Activated CD4-positive, CD25-positive, alpha-beta regulatory T cell treated with anti-CD3 and anti-CD28 coated beads, Interleukin-2, amount 50 U/mL, for 16 hours (primary cell): Measurements from ENCODE around the gene DCTN3.
A peak's percentile ranks its signal among the peaks of the same experiment; 100 is the strongest.

Experiments used
- DNase-seq: peaks from one replicate; pipeline ENCODE4 v3.0.0-alpha.2; 2020; ENCODE audit warnings: low read depth, low spot score

DCTN3 gene

DNA sequence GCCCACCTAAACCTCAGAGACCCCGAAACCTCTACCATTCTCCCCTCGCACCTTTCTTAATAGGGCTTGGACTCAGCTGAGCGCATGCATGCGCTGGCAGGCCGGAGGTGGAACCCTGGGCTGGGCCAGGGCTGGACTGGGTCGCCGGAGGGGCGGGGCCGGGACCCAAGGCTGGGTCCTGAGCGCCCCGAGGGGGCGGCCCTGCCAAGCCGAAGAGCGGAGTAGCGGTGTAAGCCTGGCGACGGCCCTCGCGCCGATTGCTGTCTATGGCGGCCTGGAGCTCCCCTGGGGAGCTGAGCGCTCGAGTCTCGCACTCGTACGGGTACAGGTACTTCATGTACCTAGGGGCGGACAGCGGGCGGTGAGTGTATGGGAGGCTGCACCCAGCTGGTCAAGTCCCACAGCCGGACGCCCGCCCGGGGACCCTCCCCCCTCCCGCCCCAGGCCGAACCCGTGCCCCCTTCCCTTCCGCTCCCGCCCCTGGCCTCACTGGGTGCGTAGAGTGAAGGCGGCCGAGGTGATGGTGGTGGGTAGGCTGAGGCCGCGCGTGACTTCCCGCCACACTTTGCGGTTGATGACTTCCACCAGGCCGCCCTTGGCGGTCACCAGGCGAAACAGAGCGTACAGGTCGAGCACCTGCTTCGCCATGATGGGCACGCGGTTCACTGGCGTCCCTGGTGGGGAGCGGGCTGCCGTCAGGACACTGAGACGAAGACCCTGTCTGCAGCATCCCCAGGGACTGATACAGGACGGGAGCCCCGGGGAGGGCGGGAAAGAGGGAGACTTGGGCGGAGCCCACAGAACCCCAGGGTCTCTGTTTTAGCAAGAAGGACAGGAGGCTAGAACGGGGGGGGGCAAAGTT is 3.3 kb upstream of the DCTN3 start:
- DNase-seq = no peak

GRCh38 chr9:34615132-34615531 is 5.2 kb downstream of the DCTN3 start:
- DNase-seq = no peak

- DNase-seq = peak; percentile 57
Measured at GRCh38 chr9:34612788-34613390, 7.4 kb downstream of the DCTN3 start.

DNA sequence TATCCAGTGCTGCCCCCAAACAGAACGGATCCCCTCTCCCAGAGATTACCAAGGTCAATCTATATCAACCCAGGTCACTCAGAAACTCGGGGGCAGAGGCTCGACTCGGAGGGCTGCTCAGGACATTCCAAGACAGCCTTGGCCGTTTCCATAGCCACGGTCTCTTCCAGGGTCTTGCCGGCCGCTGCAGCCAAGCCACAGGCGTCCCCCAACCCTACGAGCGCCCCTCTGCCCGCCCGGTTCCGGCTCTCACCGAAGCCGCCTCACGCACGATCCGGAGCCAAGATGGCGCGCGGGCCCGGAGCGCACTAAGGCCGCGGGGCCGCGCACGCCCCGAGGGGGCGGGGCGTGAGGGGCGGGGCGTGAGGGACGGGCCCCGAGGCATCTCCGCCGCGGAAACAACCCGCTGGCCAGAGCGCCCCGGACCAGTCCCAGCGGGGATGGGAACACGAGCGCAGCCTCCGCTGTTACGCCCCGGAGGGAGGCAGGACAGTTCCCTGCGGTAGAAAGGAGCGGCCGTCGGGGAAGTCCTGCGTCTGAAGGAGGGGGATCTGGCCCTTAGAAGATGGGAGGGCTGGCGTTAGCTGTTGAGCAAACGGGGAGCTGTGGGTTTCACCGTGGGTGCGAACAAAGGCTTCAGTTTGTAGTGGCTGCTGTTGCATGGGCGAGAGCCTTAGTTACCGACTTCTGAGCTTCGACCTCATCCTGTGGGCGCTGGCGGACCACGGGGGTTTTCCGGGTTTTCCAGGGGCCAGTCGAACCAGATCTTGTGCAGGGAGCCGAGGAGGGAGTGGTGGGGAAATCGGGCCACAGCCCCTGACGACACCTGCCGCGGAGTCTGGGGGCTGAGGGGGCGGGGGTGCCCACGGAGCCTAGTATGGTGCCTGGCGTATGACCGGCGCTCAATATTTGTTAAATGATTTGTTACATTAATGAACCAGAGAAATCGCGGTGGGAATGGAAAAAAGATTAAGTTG is 8.2 kb downstream of the DCTN3 start, which contains the start of gene RPP25L:
RPP25L (minus strand) TSS at position 287 of the 977 bp plus-strand sequence. CDS start 801 bp downstream, outside the sequence.
- peak; percentile 72 for DNase-seq

DNA sequence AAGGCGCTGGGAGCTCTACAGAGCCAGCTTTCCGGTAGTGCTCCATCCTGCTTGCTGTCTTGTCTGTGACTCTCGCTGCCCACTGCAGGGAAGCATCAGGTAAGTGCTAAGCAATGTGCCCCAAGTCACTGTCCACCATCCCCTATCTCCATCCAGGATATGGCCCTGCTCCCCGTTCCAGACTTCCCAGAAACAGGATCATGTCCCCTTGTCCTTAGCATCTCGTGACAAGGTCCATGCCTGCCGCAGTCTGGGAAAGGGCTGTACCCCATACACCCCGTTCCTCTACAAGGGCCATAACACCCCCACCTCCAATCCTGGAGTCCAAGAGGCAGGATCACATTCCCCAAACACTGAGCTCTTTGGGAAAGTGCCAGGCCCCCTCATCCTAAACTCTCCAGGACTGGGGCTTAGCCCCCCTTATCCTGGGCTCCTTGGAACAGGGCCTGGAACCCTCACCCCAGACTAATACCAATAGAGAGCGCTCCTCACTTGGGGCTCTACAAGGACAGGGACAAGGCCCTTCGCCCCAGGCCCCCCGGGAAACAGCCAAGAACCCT is 9.0 kb downstream of the DCTN3 start:
- DNase-seq = no peak

GRCh38 chr9:34610434-34611206 is 9.7 kb downstream of the DCTN3 start:
- no peak for DNase-seq

DNA sequence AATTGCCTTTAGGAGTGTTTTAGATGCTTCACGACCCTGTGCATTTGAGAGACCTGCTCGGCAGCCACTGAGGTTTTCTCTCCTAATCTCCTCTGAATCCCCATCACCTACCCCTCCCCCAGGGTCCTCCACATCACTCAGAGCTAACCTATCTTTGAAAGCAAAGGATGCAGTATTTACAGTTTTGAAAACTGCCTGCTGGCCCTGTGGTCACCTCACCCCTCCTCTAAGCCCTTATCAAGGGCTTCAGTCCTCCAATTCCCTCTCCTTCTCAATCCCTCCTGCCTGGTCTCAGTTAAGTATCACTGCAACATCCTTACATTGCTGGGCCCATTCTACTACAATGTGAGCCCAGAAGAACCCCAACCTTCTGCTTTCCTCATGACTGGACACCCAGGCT is 13.0 kb downstream of the DCTN3 start:
- DNase-seq = no peak

DNA sequence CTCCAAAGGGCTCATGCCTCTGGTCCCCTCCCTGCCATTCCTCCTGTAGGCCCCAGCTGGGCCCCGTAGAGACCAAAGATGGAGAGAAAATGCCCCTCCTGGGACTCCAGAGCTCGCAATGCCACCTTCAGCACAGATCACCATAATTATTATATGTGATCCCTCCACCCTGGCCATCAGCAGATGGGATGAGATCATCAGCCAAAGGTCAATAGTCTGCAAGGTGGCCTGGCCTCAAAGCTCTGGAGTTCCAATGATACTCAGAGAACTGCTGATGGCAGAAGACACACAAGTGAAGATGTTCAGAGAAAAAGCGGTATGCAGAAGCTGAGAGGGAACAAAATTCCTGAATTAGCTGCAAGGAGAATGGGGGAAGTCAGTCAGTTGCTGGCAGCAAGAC is 13.4 kb downstream of the DCTN3 start:
- no peak for DNase-seq

DNA sequence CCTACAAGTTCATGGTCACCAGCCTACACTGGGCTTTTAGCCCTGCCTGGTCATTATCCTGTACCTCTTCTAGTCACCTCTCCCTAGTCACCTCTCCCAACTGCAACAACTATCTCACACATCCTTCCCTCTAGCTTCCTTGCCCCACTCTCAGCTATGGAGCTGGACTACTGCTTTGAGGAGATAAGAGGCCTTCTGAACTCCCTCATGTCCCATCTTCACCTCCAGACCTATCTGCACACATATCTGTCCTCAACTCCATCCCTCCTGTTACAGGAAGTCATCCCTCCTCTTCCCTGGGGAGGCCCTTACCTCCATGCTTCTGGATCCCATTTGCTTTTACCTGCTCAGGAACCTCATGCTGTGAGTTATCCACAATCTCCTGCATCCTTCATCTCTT is 14.1 kb downstream of the DCTN3 start:
- DNase-seq = no peak

DNA sequence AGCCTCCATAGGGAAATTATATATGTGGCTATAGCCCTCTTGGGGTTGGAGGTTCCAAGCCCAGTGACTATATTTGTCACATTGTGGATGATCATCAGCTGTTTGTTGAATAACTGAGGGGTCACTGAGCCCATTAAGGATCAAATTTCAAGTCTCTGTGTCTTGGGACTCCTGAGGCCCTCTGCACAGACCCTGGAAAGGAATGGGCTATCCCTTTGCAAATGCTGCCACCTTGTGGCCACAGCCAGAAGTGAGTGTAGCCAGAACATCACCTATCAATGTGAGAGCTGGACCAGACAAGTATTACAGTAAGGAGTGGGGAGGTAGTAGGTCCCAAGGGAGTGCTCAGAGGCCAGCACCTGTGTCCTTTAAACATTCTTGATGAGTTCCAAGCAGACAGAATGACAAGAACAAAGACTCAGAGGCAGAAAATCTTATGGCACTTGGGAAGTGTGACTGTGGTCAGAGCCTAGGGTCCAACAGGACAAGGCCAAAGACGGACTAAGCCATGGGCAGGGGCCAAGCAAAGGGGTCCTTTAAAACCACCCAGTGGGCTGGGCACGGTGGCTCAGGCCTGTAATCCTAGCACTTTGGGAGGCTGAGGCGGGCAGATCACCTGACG is 16.6 kb downstream of the DCTN3 start:
- DNase-seq = peak; percentile 64

- DNase-seq = no peak
Measured at GRCh38 chr9:34601937-34602573, 18.2 kb downstream of the DCTN3 start.

DNA sequence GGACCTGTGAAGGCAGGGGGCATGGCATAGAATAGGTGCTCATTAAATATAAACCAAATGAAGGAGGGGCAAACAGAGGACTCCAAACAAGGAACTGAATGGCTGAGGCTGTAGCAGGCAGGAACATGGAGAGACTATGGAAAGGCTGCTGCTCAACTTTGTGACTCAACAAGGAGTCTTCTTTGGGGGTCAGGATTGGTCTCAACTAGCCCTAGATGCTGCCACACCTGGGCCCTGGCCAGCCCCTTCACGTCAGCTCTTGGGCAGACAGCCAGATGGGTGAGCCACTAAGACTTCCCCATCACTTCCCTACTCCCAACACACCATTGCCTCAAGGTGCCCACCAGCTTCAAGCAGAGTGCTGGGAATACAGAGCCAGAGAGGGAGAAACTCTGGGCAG is 19.4 kb downstream of the DCTN3 start:
- no peak for DNase-seq

DNA sequence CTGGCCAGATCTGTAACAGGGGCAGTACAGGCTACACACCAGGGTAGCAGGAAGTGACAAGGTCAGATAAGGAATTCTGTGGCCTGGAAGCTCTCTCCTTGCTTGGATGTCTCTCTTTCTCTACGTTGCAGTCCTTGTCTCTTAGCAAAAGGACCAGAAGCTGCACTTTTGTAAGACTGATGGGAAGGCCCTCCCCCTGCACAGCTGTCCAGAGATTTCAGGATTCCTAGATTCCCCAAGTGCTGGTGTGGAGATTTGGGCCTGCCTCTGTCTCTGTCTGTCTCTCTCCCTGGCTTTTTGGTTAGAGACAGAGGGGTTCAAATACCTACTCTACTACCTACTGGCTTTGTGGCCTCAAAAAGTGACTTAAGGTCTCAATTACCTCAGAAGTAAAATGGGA is 20.7 kb downstream of the DCTN3 start:
- no peak for DNase-seq

DNA sequence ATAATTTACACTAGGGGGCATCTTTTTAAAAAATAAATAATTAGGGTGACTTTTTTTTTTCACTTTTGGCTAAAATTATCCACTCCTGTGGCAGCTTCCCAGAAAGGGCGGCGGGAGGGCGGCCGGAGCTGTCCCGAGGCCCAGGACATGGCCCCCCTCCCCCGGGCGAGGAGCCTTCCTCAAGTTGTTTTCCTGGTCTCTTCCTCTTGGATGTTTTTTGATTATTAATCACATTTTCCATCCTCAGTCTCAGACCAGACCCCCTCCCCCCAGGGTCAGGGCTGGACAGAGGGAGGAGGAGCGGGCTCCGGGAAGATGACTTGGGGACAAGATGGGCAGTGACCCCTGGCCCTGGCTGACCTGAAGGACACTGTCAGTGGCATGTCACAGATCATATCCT is 26.1 kb downstream of the DCTN3 start:
- no peak for DNase-seq

DNA sequence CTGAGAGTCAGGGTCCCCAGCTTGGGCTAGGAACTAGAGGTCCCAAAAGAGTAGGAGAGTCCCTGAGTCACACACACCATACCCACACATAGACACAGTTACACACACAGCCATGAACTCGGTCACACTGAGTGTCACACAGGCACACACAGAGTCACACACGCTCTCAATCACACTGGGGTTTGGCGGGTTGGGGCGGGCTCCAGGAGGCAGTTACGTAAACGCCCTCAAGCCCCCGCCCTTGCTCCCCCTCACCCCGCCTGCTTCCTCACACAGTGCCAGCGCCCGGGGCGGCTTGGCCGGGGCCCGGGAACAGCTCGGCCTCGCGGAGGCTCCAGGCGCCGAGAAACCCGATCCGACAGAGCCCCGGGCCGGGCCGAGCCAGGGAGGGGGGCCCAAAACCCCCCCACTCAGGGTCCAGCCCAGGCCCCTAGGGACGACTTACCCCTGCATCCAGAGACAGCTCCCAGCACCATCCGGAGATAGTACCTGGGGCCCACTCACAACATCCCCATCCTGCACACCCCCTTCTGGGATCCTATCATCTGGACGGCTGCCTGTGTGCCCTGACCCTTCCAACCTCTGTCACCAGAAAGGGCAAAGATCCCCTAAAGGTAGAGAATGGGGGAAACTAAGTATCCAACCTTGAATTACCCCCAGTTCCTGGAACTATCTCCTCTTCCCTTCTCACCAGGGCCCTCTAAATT is 27.2 kb downstream of the DCTN3 start:
- DNase-seq = no peak

GRCh38 chr9:34591917-34592866 is 28.1 kb downstream of the DCTN3 start:
- DNase-seq = no peak

DNA sequence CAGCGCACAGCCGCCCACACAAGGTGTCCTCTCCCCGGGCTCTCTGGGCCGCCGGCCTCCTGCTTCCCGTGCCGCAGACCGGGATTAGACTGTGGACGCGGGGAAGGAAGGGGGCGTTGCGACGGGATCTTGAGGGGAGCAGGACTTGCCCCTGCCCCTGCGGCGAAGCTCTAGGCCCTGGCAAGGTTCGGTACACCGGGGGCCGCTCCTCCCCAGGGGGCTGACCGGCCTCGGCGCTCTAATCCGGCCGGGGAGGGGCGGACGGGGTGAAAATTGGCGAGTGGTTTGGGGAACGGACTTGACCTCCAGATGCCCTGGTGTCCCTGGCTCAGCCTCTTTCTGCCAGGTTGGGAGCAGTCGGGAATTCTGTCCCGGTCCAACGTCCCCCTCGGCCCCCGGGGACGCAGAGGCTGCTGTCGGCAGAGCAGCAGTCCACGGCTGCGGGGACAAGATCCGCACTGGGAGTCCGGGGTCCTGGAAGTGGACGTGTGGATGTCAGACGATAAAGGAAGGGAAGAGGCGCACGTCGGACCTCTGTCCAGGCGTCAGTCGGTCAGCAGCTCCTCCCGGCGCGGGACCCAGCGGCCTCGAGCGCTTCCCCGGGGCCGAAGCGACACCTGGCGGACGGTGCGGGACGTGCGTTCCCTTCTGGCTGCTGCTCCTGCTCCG is 28.9 kb downstream of the DCTN3 start:
- peak; percentile 57 for DNase-seq
